Mucosa of stomach (tissue), 1 donor: ENCODE results near the gene NKAP.
A peak's percentile ranks its signal among the peaks of the same experiment; 100 is the strongest.
"Not testable (repeated sequence)": the region's sequence is repeated elsewhere in the genome, so short reads cannot be mapped to it uniquely, and the experiment has no call there.

Experiments
- H3K27me3 ChIP-seq: one replicate; pipeline ENCODE4 v1.7.0; 2013; ENCODE audit warnings: mild to moderate bottlenecking, low read length; ENCODE audit not compliant: control insufficient read depth, insufficient read depth
- H3K36me3 ChIP-seq: one replicate; pipeline ENCODE4 v1.7.0; 2013; ENCODE audit warnings: low read length; ENCODE audit not compliant: control insufficient read depth, insufficient read depth
- H3K4me1 ChIP-seq: one replicate; pipeline ENCODE4 v1.7.0; 2013; ENCODE audit warnings: mild to moderate bottlenecking, low read length; ENCODE audit not compliant: control insufficient read depth, insufficient read depth
- H3K4me3 ChIP-seq: one replicate; pipeline ENCODE4 v1.7.0; 2013; ENCODE audit warnings: low read length
- H3K9ac ChIP-seq: one replicate; pipeline ENCODE4 v1.7.0; 2013; ENCODE audit warnings: mild to moderate bottlenecking, low read length, moderate library complexity
- H3K9me3 ChIP-seq: one replicate; pipeline ENCODE4 v1.7.0; 2013; ENCODE audit warnings: mild to moderate bottlenecking, low read length, moderate library complexity; ENCODE audit not compliant: control insufficient read depth
- donor health status: Pancreatic carcinoma.

The NKAP gene

DNA sequence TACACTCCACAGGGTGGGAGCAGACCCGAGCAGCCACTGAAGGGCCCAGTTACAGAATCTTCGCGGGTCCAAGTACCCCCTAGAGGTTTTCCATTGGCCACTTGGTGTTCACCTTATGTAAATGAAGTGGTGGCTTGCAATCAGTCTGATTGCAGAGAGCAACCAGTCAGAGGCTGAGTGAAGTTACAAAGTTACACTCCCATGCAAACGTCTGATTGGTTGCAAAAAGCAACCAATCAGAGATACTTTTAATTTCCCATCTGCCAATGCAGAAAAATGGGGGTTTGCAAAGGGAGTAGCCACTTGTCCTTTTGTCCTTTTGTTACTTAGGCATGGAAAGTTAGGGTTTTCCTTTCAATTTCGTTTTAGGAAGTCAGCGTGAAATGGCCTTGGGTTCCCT lies 27.0 kb upstream of the NKAP start:
- no peaks in the 10 kb centered on the region for H3K36me3 ChIP-seq
- no peaks in the 10 kb centered on the region for H3K27me3 ChIP-seq
- no peak overlapping the region for H3K9ac ChIP-seq
- no peaks in the 10 kb centered on the region for H3K4me1 ChIP-seq
- H3K9me3 ChIP-seq, result no peaks in the 10 kb centered on the region
- H3K4me3 ChIP-seq, result no peak overlapping the region

DNA sequence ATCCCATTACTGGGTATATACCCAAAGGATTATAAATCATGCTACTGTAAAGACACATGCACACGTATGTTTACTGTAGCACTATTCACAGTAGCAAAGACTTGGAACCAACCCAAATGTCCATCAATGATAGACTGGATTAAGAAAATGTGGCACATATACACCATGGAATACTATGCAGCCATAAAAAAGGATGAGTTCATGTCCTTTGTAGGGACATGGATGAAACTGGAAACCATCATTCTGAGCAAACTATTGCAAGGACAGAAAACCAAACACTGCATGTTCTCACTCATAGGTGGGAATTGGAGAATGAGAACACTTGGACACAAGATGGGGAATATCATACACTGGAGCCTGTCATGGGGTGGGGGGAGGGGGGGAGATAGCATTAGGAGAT lies 23.3 kb upstream of the NKAP start:
- H3K9me3 ChIP-seq, H3K4me1 ChIP-seq, H3K36me3 ChIP-seq, H3K27me3 ChIP-seq, H3K4me3 ChIP-seq, H3K9ac ChIP-seq: not testable (repeated sequence)

DNA sequence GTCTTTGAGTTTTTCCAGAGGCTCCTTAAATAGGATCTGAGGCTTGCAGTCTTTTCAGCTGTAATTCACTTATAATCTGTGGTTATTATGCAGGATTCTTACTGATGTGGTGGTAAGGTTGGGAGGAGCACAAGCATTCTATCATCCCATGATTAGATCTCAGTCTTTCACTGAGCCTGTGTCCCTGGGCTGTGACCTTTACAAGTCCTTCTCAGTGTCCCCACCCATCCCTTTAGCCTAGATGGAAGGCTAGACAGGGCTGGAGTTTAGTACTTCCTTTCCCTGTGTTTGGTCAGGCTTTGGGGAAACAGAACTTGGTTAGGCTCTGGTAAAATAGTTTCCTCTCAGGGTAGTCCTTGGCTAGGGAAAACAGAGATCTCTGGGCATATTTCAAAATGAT lies 17.1 kb upstream of the NKAP start:
- no peaks in the 10 kb centered on the region for H3K4me1 ChIP-seq
- H3K36me3 ChIP-seq, result no peaks in the 10 kb centered on the region
- no peak overlapping the region for H3K4me3 ChIP-seq
- H3K27me3 ChIP-seq, result no peaks in the 10 kb centered on the region
- no peaks in the 10 kb centered on the region for H3K9me3 ChIP-seq
- H3K9ac ChIP-seq, result no peak overlapping the region

DNA sequence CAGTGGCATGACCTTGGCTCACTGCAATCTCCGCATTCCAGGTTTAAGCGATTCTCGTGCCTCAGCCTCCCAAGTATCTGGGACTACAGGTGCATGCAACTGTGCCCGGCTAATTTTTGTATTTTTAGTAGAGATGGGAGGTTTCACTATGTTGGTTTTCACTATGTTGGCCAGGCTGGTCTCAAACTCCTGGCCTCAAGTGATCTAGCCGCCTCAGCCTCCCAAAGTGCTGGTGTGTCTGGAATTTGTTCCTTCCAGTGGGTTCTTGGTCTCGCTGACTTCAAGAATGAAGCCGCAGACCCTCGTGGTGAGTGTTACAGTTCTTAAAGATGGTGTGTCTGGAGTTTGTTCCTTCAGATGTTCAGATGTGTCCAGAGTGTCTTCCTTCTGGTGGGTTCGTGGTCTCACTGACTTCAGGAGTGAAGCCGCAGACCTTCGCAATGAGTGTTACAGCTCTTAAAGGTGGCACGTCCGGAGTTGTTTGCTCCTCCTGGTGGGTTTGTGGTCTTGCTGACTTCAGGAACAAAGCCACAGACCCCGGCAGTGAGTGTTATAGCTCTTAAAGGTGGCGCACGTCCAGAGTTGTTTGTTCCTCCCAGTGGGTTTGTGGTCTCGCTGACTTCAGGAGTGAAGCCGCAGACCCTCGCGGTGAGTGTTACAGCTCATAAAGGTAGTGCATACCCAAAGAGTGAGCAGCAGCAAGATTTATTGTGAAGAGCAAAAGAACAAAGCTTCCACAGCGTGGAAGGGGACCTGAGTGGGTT lies 12.4 kb upstream of the NKAP start:
- not testable (repeated sequence) for H3K9ac ChIP-seq, H3K27me3 ChIP-seq, H3K4me3 ChIP-seq

DNA sequence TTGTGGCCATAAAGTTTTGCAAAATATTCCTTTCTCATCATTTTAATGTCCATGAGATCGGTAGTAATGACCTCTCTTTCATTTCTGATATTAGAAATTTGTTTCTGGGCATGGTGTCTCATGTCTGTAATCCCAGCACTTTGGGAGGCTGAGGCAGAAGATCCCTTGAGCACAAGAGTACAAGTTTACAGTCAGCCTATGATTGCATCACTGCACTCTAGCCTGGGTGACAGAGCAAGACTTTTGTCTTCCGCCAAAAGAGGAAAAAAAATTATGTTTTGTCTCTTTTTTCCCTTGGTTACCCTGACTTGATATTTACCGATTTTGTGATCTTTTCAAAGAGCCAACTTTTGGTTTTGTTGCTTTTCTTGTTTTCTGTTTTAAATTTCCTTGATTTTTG lies 10.8 kb upstream of the NKAP start:
- no peaks in the 10 kb centered on the region for H3K9me3 ChIP-seq
- H3K36me3 ChIP-seq, result no peaks in the 10 kb centered on the region
- H3K4me1 ChIP-seq, result no peaks in the 10 kb centered on the region
- no peaks in the 10 kb centered on the region for H3K27me3 ChIP-seq
- no peak overlapping the region for H3K4me3 ChIP-seq
- no peak overlapping the region for H3K9ac ChIP-seq

More for the DNA sequence above, 12.4 kb upstream of the NKAP start:
- H3K36me3 ChIP-seq, H3K9me3 ChIP-seq, H3K4me1 ChIP-seq: not testable (repeated sequence)

DNA sequence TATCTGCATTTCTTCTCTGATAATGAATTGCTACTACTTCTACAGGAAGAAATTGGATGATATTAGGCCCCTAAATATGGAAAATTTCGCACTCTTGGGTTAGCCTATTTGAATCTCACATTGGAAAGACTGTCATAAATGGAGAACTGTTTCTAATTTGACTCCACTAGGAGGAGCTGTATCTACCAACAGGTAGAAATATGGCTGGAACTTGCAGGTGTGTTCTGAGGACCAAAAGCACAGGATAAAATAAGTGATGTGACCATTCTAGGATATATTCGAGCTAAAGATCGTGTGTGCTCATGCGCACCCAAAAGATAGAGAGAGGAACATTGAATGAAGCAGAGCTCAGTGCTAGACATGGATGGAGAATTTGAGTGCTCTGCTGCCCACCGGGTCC lies 4.8 kb upstream of the NKAP start:
- no peaks in the 10 kb centered on the region for H3K27me3 ChIP-seq
- no peak overlapping the region for H3K9ac ChIP-seq
- no peaks in the 10 kb centered on the region for H3K4me1 ChIP-seq
- H3K9me3 ChIP-seq, result no peaks in the 10 kb centered on the region
- no peak overlapping the region for H3K4me3 ChIP-seq
- H3K36me3 ChIP-seq, result no peaks in the 10 kb centered on the region

DNA sequence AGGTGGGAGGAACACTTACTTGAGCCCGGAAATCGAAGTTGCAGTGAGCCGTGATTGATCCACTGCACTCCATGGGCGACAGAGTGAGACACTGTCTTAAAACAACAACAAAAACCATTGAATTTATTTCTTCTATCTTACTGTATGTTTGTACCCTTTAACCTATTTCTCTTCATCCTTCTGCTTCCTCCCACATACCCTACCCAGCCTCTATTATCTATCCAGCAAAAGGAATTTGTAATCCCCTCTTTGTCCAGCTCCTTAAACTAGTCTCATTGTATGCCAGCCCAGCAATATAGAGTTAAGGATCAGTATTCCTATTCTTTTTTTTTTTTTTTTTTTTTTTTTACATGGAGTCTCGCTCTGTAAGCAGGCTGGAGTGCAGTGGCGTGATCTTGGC lies 1.9 kb upstream of the NKAP start:
- Histone ChIP-seq H3K9me3 (no peaks in the 10 kb centered on the region), H3K4me1 (peaks cover 5% of the 10 kb centered on the region), H3K36me3 (no peaks in the 10 kb centered on the region), H3K27me3 (no peaks in the 10 kb centered on the region), H3K4me3 (no peak overlapping the region), H3K9ac (no peak overlapping the region)

DNA sequence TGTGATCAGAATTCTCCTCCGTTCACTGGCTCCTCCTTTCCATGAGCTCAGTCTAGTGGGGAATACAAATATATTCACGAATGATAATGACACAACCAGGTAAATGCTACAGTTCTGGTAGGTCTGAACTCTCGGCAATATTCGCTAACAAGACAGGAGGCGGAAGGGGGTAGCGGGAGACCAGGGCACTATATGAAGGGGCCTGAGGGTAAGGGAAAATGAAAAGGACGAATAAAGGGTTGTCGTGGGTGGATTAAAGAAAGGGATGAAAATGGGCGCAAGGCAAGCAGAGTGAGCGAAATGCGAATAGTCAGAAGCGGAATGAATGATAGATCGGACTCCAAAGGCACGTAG lies 743 bp downstream of the NKAP start:
- Histone ChIP-seq H3K36me3 (no peaks in the 10 kb centered on the region), H3K9ac (peak overlapping the region; percentile 80), H3K4me1 (peaks cover 5% of the 10 kb centered on the region), H3K4me3 (peak overlapping the region; percentile 63), H3K27me3 (no peaks in the 10 kb centered on the region), H3K9me3 (no peaks in the 10 kb centered on the region)

DNA sequence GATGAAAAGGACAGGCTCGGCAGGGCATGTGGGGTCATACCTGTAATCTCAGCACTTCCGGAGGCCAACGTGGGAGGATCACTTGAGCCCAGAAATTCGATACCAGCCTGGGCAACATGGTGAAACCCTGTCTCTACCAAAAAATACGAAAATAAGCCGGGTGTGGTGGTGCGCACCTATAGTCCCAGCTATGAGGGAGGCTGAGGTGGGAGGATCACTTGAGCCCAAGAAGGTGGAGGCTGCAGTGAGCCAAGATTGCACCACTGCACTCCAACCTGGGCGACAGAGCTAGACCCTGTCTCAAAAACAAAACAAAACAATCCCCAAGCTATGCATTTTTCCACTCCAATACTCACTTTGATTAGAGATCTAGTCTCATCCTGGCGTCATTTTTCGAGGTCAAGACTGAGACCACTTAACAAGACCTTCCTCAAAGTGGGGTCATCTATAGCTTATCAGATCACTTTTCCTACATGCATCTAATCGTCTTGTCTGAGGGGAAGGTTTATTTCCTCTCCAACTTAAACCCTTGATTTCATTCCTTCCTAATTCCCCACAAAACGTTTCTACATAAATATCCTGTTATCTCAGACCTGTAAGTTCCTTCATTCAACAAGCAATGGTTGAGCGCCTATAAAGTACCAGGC lies 1.3 kb downstream of the NKAP start:
- no peaks in the 10 kb centered on the region for H3K36me3 ChIP-seq
- no peaks in the 10 kb centered on the region for H3K9me3 ChIP-seq
- peaks cover 5% of the 10 kb centered on the region for H3K4me1 ChIP-seq
- peak overlapping the region; percentile 80 for H3K9ac ChIP-seq
- peak overlapping the region; percentile 63 for H3K4me3 ChIP-seq
- no peaks in the 10 kb centered on the region for H3K27me3 ChIP-seq

DNA sequence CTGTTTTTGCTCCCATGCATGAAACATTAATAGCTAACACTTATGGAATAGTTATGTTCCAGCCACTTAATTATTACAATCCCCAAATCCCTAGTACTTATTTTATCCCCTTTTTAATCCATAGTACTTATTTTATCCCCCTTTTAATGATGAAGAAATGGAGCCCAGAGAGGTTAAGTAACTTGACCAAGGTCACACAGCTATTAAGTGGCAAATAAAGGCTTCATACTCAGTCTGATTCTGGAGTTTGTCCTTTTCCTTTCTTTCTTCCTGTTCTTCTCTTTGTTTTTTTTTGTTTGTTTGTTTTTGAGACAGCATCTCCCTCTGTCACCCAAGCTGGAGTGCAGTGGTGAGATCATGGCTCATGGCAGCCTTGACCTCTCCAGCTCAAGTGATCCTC lies 2.2 kb downstream of the NKAP start:
- Histone ChIP-seq H3K4me1 (peaks cover 5% of the 10 kb centered on the region), H3K4me3 (no peak overlapping the region), H3K9ac (no peak overlapping the region), H3K9me3 (no peaks in the 10 kb centered on the region), H3K27me3 (no peaks in the 10 kb centered on the region), H3K36me3 (no peaks in the 10 kb centered on the region)

DNA sequence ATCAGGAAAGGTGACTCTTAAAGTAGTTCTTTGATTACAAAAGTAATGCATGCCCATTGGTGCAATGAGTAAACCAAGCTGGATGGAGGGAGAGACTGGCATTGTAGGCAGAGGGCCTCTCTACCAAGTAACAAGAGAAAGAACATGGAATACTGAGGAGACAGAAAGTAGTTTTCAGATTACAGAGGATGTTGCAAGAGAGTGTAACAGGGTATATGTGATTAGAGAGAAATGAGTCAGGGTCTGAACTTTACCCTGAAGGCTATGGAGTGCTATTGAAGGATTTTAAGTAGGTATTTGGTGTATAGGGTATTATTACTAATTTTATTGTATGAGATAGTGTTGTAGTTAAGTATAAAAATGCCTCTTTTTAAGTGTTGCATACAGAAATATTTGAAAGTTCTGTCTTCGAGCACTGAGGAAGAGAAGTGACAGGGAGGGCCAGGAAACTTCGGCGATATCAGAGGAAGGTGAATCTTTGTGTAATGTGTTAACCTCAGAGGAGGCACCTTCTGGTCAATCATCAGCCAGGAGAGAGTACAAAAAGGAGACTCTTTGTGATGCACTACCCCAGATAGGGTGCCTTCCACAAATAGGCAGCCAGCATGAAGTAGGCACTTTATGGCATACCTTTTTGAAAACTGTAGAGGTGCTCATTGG lies 8.2 kb downstream of the NKAP start:
- Histone ChIP-seq H3K9ac (no peak overlapping the region), H3K36me3 (no peaks in the 10 kb centered on the region), H3K4me3 (no peak overlapping the region), H3K4me1 (no peaks in the 10 kb centered on the region), H3K9me3 (no peaks in the 10 kb centered on the region), H3K27me3 (no peaks in the 10 kb centered on the region)

DNA sequence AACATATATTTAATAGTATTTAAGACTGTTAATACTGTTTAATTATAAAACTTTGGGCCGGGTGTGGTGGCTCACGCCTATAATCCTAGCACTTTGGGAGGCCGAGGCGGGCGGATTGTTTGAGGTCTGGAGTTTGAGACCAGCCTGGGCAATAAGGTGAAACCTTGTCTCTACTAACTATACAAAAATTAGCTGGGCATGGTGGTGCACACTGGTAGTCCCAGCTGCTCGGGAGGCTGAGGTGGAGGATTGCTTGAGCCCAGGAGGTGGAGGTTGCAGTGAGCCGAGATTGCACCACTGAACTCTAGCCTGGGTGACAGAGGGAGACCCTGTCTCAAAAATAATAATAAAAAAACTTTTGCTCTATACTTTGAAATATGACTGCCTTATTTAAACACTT lies 21.2 kb downstream of the NKAP start:
- not testable (repeated sequence) for H3K36me3 ChIP-seq, H3K9ac ChIP-seq, H3K27me3 ChIP-seq, H3K4me1 ChIP-seq, H3K9me3 ChIP-seq, H3K4me3 ChIP-seq
